GM19035 (cell line): ENCODE results near the gene CDCA8.
"Not testable (repeated sequence)": the region's sequence is repeated elsewhere in the genome, so short reads cannot be mapped to it uniquely, and the experiment has no call there.

Experiments used
- ATAC-seq: cut with Tn5 transposase; IDR thresholded peaks from one replicate; pipeline ENCODE4 v1.9.1; 2021; ENCODE audit not compliant: unreplicated experiment

Gene CDCA8

DNA sequence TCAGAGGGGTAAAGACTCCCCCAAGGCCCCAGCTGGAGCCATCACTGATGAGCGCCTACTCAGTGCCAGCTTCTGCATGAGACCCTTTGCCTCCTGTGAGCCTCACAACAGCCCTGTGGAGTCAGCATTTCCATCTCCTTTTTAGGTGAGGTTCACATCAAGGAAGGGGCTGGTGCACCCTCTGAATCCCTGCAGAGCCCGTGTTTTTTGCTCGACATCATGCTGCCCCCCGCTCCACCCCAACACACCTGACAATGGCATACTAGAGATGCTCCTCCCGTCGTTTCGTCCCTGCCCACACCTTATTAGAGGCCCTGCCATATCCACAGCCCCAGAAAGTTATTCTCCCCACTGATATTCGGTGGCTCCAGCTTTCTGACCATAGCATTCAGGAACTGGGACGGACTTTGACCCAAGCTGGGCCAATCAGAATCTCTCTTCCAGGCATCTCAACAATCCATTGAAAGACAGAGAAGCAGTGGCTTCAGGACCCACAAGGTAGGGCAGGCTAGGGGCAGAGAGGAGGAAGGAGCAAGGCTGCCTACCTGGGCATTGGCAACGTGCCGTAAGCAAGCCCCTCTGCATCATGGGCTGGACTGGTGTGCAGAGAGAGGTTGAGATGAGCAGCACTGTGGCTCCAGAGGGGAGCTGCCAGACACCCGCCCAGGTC lies 39.9 kb downstream of the CDCA8 start:
- ATAC-seq, result no peak

DNA sequence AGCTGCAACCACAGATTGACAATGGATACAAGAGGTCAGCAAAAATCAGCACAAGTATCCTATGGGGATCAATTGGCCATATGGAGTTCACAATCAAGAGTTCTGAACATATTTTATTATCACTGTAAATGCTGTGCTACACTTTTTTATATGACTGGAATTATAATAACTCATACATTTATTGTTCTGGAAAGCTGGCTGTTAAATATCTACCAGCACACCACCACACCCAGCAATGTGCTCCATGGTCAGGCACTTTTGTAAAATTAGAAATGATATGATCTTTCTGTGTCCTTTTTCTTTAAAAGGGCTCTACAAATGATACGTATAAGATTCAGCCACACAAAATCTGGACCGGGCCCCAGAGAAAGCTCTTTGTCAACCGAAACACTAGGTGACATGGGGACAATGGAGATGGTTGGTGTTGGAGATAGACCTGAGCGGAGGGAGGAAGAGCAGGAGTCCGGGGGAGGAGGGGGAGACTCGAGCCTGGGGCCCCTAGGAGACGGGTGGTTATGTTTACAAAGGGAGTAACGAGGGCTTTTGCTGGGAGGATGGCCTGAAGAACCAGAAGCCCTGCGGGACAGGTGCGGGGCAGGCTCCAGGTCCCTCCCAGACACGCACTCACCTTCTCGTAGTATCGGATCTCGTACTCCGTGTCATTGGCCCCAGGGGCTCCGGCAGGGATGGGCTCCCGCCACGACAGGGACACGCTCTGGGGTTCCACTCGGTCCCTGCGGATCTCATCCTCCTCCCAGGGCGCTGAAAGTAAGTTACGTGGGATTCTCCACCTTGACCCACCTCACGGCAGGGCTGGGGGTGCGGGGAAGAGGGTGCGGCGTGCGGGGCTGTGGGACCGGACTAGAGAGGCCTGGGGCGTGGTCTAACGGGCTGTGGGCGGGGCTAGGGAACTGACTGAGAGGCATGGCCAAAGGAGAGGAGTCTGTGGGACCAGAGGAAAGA lies 42.6 kb downstream of the CDCA8 start:
- no peak for ATAC-seq

DNA sequence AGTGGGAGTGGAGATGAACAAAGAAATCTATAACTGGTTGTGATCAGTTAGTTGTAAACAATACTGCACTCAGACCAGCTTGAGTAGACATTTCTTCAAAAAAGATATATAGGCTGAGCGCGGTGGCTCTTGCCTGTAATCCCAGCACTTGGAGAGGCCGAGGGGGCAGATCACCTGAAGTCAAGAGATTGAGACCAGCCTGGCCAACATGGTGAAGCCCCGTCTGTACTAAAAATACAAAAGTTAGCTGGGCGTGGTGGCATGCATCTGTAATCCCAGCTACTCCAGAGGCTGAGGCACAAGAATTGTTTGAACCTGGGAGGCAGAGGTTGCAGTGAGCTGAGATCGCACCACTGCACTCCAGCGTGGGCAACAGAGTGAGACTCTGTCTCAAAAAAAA lies 45.7 kb downstream of the CDCA8 start:
- ATAC-seq, result not testable (repeated sequence)

DNA sequence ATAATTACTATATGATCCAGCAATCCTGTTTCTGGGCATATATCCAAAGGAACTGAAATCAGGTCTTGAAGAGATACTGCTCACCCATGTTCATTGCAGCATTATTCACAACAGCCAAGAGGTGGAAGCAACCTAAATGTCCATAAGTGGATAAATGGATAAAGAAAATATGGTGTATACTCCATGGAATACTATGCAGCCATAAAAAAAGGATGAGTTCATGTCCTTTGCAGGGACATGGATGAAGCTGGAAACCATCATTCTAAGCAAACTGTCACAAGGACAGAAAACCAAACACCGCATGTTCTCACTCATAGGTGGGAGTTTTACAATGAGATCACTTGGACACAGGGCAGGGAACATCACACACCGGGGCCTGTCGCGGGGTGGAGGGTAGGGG lies 46.3 kb downstream of the CDCA8 start:
- not testable (repeated sequence) for ATAC-seq

DNA sequence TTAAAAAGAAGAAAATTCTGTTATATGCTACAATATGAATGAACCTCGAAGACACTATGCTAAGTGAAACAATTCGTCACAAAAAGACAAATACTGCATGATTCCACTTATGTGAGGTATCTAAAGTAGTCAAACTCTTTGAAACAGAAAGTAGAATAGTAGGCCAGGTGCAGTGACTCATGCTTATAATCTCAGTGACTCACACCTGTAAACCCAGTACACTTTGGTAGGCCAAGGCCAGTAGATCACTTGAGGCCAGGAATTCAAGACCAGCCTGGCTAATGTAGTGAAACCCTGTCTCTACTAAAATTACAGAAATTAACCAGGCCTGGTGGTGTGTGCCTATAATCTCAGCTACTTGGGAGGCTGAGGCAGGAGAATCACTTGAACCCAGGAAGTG lies 46.9 kb downstream of the CDCA8 start:
- ATAC-seq, result no peak

DNA sequence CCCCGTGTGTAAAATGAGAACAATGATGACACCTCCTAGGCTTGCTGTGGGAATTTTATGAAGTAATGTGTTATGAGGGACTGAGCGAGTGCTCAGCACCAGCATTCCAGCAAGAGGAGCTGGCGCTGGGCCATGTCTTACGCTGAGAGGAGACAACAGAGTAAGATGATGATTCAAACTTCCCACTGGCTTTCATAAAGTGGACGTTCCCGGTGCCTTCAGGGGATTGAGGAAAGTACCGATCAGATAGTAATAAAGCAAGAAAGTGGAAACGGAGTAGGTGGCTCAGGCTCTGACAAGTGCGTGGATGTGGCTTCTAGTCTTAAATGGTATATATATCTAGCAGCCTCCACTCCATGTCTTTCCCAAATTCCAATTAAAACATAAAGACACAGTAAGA lies 48.8 kb downstream of the CDCA8 start:
- ATAC-seq, result no peak

DNA sequence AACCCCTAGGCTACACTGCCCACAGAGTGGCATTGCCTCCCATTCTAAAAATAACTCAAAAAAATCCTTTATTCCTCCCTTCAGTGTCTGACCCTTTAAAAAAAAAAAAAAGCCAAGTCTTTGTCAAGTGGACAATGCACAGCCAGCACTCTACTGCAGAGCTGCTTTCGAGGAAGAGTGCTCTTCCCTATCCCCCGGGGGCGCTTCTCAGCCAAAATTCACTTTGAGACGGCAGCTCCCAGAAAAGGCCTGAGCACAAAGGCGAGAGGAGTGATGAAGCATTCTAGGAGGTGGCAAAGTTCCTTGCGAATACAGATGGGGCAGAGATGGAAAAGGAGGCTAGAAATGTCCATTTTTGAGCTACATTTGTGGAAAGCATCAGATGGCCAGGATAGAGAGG lies 49.3 kb downstream of the CDCA8 start:
- ATAC-seq, result no peak

DNA sequence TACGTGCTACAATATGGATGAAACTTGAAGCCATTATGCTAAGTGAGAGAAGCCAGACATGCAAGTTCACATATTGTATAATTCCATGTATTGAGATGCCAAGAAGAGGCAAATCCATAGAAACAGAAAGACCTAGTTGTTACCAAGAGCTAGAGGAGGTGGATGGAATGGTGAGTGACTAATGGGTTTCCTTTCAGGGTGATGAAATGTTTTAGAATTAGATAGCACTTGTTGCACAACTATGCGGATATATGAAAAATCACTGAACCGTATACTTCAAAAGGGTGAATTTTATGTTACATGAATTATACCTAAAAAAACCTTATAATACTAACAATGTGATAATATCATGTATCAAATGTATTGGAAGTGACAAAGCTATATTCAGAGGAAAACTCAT lies 54.5 kb downstream of the CDCA8 start:
- ATAC-seq, result no peak

DNA sequence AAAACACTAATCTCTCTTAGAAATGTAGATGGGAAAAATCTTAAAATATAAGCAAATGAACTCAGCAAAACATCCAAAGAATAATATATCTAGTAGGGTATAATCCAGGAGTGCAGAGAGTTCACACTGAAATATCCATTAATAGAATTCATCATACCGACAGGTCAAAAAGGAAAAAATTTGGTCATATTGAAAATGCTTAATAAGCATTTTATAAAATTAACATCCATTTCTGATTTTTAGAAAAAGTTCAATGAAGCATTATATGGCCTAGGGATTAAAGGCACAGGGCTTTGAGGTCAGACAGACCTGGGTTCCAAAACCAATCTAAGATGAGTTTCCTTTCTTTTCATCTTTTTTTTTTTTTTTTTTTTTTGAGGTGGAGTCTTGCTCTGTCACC lies 56.2 kb downstream of the CDCA8 start:
- no peak for ATAC-seq

DNA sequence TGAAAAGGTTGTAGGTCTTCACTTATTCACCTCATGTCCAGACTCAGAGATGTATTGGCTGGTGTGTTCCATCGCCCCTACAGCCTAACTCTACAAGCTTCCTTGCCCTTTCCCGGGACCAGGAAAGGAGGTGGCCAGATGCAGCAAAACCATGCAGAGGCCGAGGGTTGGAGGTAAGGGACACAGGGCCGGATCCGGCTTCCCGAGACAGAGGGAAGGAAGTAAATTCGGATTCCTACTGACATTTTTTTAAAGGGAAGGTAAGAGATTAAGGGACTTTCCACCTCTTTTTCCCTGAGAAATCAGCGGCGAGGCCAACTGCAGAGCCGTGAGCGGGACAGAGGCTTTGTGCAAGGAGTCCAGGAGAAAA lies 59.9 kb downstream of the CDCA8 start:
- ATAC-seq, result no peak

DNA sequence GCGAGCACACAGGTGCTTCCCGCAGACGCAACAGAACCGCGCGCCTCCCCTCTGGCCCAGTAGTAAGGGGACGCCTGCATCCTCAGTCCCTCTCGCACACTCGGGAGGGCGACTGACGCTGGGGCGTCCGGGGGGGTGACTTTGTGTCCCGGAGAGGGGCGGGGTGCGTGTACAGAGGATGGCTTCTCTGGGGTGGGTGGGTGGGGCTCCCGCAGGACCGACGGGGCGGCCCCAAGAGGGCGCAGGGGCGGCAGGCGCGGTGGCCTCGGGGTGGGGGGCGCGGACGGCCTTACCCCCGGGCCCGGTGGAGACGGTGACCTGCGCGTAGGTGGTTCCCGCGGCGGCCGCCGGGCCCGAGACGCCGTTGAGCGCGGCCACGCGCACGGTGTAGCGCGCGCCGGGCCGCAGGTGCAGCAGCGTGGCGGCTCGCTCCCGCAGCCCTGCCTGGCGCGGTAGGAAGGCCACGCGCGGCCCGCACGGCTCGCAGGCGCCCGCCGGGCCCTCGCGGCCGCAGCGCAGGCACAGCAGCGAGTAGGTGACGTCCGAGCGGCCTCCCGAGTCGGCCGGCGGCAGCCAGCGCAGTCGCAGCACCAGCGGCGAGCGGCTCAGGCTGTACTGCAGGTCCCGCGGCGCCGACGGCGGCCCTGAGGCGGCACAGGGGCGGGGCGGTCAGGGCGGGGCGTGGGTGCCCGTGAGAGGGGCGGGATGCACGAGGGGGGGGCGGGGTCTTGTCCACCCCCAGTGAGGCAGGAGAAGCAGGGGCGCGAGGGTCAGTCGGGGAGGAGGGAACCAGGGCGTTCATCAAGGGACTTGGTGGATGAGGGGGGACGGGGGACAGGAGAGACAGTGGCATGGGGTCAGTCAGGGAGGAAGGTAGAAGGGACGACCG lies 60.5 kb downstream of the CDCA8 start:
- no peak for ATAC-seq

DNA sequence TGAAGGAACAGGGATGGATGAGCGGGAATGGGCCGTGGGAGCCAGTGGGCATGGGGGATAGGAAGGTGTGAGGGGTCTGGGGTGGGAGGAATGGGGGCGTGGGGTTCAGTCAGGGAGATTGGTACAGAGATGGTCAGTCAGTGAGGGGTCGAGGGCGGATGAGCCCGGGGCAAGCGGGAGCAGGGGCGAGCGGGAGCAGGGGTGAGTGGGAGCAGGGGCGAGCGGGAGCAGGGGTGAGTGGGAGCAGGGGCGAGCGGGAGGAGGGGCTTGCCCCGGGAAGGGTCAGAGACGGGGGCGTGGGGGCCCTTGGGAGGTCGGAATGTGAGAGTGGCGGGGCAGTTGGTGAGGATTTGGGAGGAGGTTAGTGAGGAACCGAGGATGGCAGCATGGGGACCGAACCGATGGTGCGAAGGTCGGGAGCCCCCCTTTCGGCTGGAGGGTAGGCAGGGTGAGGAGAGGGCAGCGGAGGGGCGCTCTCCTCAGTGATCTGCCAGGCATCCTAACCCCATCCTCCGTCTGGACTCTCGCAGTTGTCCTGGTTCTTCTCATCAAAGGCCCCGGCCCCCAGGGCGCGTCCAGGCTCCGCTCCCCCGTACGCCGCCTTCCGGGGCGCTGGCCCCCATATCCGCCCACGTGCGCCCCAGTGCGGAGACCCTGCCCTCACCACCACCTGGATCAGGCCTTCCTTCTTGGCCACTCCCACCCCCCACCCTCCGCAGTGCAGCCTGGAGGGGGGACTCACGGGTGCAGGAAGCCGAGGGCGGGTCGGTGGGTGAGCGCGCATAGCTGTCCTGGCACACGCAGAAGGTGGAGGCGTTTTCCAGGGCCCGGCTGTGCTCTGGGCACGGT lies 61.4 kb downstream of the CDCA8 start:
- no peak for ATAC-seq

DNA sequence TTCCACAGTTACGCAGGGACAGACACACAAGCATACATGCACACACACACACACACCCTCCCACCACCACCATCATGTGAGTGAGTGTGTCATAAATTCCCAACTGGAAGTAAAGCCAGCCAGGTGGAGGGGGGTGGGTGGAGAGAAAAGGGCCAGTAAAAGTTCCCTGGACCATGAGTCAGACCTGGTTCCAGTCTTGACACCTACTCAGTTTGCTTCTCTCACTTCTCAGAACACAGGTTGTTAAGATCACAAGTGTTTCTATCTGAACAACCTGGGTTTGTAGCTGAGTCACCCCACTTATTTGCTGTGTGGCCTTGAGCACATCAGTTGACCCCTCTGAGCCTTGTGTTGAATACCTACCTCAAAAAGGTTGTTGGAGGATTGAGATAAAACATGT lies 63.0 kb downstream of the CDCA8 start:
- ATAC-seq, result no peak

DNA sequence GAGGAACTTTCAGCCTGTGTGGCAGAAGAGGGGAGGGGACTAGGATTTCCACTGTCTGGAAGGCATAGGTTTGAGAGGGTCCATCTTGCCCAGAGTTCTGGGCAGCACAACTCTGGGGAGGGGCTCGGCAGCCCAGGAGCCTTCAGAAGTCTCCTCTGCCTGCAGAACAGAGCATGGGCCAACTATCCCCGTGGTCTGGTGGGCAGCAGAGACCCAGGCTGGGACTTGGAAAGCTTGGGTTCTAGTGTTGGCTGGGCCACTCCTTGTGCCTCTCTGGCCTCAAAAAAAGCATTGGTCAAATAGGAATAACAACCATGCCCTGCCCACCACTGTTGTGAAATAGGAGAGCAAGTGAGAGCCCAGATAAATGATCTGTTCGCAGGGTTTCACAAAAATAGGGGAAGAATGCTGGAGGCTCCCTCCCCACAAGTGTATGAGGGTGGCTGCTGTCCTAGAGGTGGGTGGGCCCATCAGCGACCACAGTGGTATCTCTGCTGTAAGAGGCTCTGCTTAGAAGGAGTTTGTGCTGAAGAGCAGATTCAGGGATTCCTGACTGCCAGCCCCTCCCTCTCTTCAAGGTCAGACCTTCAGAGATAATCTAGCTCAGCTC lies 63.7 kb downstream of the CDCA8 start:
- ATAC-seq, result no peak
